ENCODE measurements around the gene RNF182.

RNF182 gene

GRCh38 chr6:13988908-13989307 is 64.2 kb downstream of the RNF182 start:
- H3K79me1 ChIP-seq (ENCODE audit: low read length) = no peaks in the 10 kb centered on the region
- H2AK5ac ChIP-seq (ENCODE audit: low read length) = no peak overlapping the region
- no peaks in the 10 kb centered on the region for H3K27me3 ChIP-seq (ENCODE audit: insufficient read depth, low read length, poor library complexity)
- no peaks in the 10 kb centered on the region for H3K79me2 ChIP-seq (ENCODE audit: control insufficient read depth, insufficient read depth, low read length)
- no peak for DNase-seq
- H3K4me2 ChIP-seq (ENCODE audit: low read length) = no peak overlapping the region
- H3K27ac ChIP-seq (ENCODE audit: low read depth, low read length) = no peak overlapping the region
- H3K9ac ChIP-seq (ENCODE audit: low read length) = no peak overlapping the region
- no peak overlapping the region for H4K5ac ChIP-seq (ENCODE audit: low read length)
- no peak overlapping the region for H3K4me3 ChIP-seq (ENCODE audit: low read length)
- no peak overlapping the region for H2BK5ac ChIP-seq (ENCODE audit: low read length)
- H4K8ac ChIP-seq (ENCODE audit: low read depth, low read length) = no peak overlapping the region
- no peak overlapping the region for H2BK120ac ChIP-seq (ENCODE audit: low read depth, low read length)
- no peaks in the 10 kb centered on the region for H3K4me1 ChIP-seq (ENCODE audit: control insufficient read depth, low read depth, low read length)
- WGBS (ENCODE audit: extremely low coverage, insufficient coverage, low lambda C conversion rate) = no CpG with 5 or more reads among the region's 2 CpGs
- no peak overlapping the region for H3K4ac ChIP-seq (ENCODE audit: low read depth, low read length)
- H3K56ac ChIP-seq (ENCODE audit: low read length) = no peak overlapping the region
- H2BK15ac ChIP-seq (replicated peaks; ENCODE audit: low read depth) = no peak overlapping the region
- H3K18ac ChIP-seq (ENCODE audit: low read length) = no peak overlapping the region
- no peak overlapping the region for H3K23ac ChIP-seq (ENCODE audit: low read length)
- H3K36me3 ChIP-seq (ENCODE audit: control insufficient read depth, insufficient read depth, low read length) = no peaks in the 10 kb centered on the region

GRCh38 chr6:13989496-13990144 is 64.9 kb downstream of the RNF182 start:
- Histone ChIP-seq H3K27me3 (ENCODE audit: insufficient read depth, low read length, poor library complexity) (no peaks in the 10 kb centered on the region), H2BK15ac (replicated peaks; ENCODE audit: low read depth) (no peak overlapping the region), H3K23ac (ENCODE audit: low read length) (no peak overlapping the region), H2AK5ac (ENCODE audit: low read length) (no peak overlapping the region), H3K79me2 (ENCODE audit: control insufficient read depth, insufficient read depth, low read length) (no peaks in the 10 kb centered on the region), H2BK5ac (ENCODE audit: low read length) (no peak overlapping the region), H3K27ac (ENCODE audit: low read depth, low read length) (no peak overlapping the region), H3K4me3 (ENCODE audit: low read length) (no peak overlapping the region), H3K4ac (ENCODE audit: low read depth, low read length) (no peak overlapping the region), H4K5ac (ENCODE audit: low read length) (no peak overlapping the region), H3K18ac (ENCODE audit: low read length) (no peak overlapping the region), H2BK120ac (ENCODE audit: low read depth, low read length) (no peak overlapping the region), H3K79me1 (ENCODE audit: low read length) (no peaks in the 10 kb centered on the region), H3K4me2 (ENCODE audit: low read length) (no peak overlapping the region), H3K36me3 (ENCODE audit: control insufficient read depth, insufficient read depth, low read length) (no peaks in the 10 kb centered on the region), H3K9ac (ENCODE audit: low read length) (no peak overlapping the region), H3K4me1 (ENCODE audit: control insufficient read depth, low read depth, low read length) (no peaks in the 10 kb centered on the region), H4K8ac (ENCODE audit: low read depth, low read length) (no peak overlapping the region), H3K56ac (ENCODE audit: low read length) (no peak overlapping the region)
- DNase-seq = no peak
- no CpG with 5 or more reads among the region's 7 CpGs for WGBS (ENCODE audit: extremely low coverage, insufficient coverage, low lambda C conversion rate)

GRCh38 chr6:13990796-13991195 is 66.0 kb downstream of the RNF182 start:
- Histone ChIP-seq H2BK5ac (ENCODE audit: low read length) (no peak overlapping the region), H3K56ac (ENCODE audit: low read length) (no peak overlapping the region), H3K18ac (ENCODE audit: low read length) (no peak overlapping the region), H3K36me3 (ENCODE audit: control insufficient read depth, insufficient read depth, low read length) (no peaks in the 10 kb centered on the region), H3K79me2 (ENCODE audit: control insufficient read depth, insufficient read depth, low read length) (no peaks in the 10 kb centered on the region), H3K4ac (ENCODE audit: low read depth, low read length) (no peak overlapping the region), H3K4me1 (ENCODE audit: control insufficient read depth, low read depth, low read length) (no peaks in the 10 kb centered on the region), H3K4me2 (ENCODE audit: low read length) (no peak overlapping the region), H3K79me1 (ENCODE audit: low read length) (no peaks in the 10 kb centered on the region), H3K27ac (ENCODE audit: low read depth, low read length) (no peak overlapping the region), H4K8ac (ENCODE audit: low read depth, low read length) (no peak overlapping the region), H2BK120ac (ENCODE audit: low read depth, low read length) (no peak overlapping the region), H4K5ac (ENCODE audit: low read length) (no peak overlapping the region), H3K23ac (ENCODE audit: low read length) (no peak overlapping the region), H2AK5ac (ENCODE audit: low read length) (no peak overlapping the region), H3K9ac (ENCODE audit: low read length) (no peak overlapping the region), H2BK15ac (replicated peaks; ENCODE audit: low read depth) (no peak overlapping the region), H3K4me3 (ENCODE audit: low read length) (no peak overlapping the region), H3K27me3 (ENCODE audit: insufficient read depth, low read length, poor library complexity) (no peaks in the 10 kb centered on the region)
- no peak for DNase-seq
- WGBS (ENCODE audit: extremely low coverage, insufficient coverage, low lambda C conversion rate) = no CpG with 5 or more reads among the region's 3 CpGs

- no peaks in the 10 kb centered on the region for H3K79me2 ChIP-seq (ENCODE audit: control insufficient read depth, insufficient read depth, low read length)
Observed at GRCh38 chr6:13991393-13991792, 66.6 kb downstream of the RNF182 start.

GRCh38 chr6:13992417-13993055 is 67.8 kb downstream of the RNF182 start:
- H2BK5ac ChIP-seq (ENCODE audit: low read length) = no peak overlapping the region
- no peak overlapping the region for H3K56ac ChIP-seq (ENCODE audit: low read length)
- no CpG with 5 or more reads among the region's 5 CpGs for WGBS (ENCODE audit: extremely low coverage, insufficient coverage, low lambda C conversion rate)
- no peaks in the 10 kb centered on the region for H3K79me2 ChIP-seq (ENCODE audit: control insufficient read depth, insufficient read depth, low read length)
- H3K36me3 ChIP-seq (ENCODE audit: control insufficient read depth, insufficient read depth, low read length) = no peaks in the 10 kb centered on the region
- no peak overlapping the region for H2AK5ac ChIP-seq (ENCODE audit: low read length)
- H3K27ac ChIP-seq (ENCODE audit: low read depth, low read length) = no peak overlapping the region
- H3K27me3 ChIP-seq (ENCODE audit: insufficient read depth, low read length, poor library complexity) = no peaks in the 10 kb centered on the region
- no peak overlapping the region for H3K9ac ChIP-seq (ENCODE audit: low read length)
- H3K4ac ChIP-seq (ENCODE audit: low read depth, low read length) = no peak overlapping the region
- no peak overlapping the region for H3K23ac ChIP-seq (ENCODE audit: low read length)
- H4K8ac ChIP-seq (ENCODE audit: low read depth, low read length) = no peak overlapping the region
- no peak overlapping the region for H3K18ac ChIP-seq (ENCODE audit: low read length)
- H3K4me1 ChIP-seq (ENCODE audit: control insufficient read depth, low read depth, low read length) = no peaks in the 10 kb centered on the region
- no peak for DNase-seq
- no peak overlapping the region for H2BK15ac ChIP-seq (replicated peaks; ENCODE audit: low read depth)
- H3K4me3 ChIP-seq (ENCODE audit: low read length) = no peak overlapping the region
- no peak overlapping the region for H2BK120ac ChIP-seq (ENCODE audit: low read depth, low read length)
- no peak overlapping the region for H3K4me2 ChIP-seq (ENCODE audit: low read length)
- no peak overlapping the region for H4K5ac ChIP-seq (ENCODE audit: low read length)
- no peaks in the 10 kb centered on the region for H3K79me1 ChIP-seq (ENCODE audit: low read length)

More at GRCh38 chr6:13991393-13991792, 66.6 kb downstream of the RNF182 start:
- Histone ChIP-seq H3K27me3 (ENCODE audit: insufficient read depth, low read length, poor library complexity) (no peaks in the 10 kb centered on the region), H4K8ac (ENCODE audit: low read depth, low read length) (no peak overlapping the region), H3K4me1 (ENCODE audit: control insufficient read depth, low read depth, low read length) (no peaks in the 10 kb centered on the region), H2BK5ac (ENCODE audit: low read length) (no peak overlapping the region), H2AK5ac (ENCODE audit: low read length) (no peak overlapping the region), H3K18ac (ENCODE audit: low read length) (no peak overlapping the region), H3K36me3 (ENCODE audit: control insufficient read depth, insufficient read depth, low read length) (no peaks in the 10 kb centered on the region), H2BK15ac (replicated peaks; ENCODE audit: low read depth) (no peak overlapping the region), H3K23ac (ENCODE audit: low read length) (no peak overlapping the region), H3K4ac (ENCODE audit: low read depth, low read length) (no peak overlapping the region), H3K27ac (ENCODE audit: low read depth, low read length) (no peak overlapping the region), H2BK120ac (ENCODE audit: low read depth, low read length) (no peak overlapping the region), H3K4me2 (ENCODE audit: low read length) (no peak overlapping the region), H3K56ac (ENCODE audit: low read length) (no peak overlapping the region), H4K5ac (ENCODE audit: low read length) (no peak overlapping the region), H3K79me1 (ENCODE audit: low read length) (no peaks in the 10 kb centered on the region), H3K4me3 (ENCODE audit: low read length) (no peak overlapping the region), H3K9ac (ENCODE audit: low read length) (no peak overlapping the region)
- DNase-seq = no peak
- WGBS (ENCODE audit: extremely low coverage, insufficient coverage, low lambda C conversion rate) = no CpG with 5 or more reads among the region's 6 CpGs

- H3K79me2 ChIP-seq (ENCODE audit: control insufficient read depth, insufficient read depth, low read length) = no peaks in the 10 kb centered on the region
- H4K8ac ChIP-seq (ENCODE audit: low read depth, low read length) = no peak overlapping the region
- no peak overlapping the region for H2BK120ac ChIP-seq (ENCODE audit: low read depth, low read length)
- H4K5ac ChIP-seq (ENCODE audit: low read length) = no peak overlapping the region
- H3K27me3 ChIP-seq (ENCODE audit: insufficient read depth, low read length, poor library complexity) = no peaks in the 10 kb centered on the region
- H3K9ac ChIP-seq (ENCODE audit: low read length) = no peak overlapping the region
- H2AK5ac ChIP-seq (ENCODE audit: low read length) = no peak overlapping the region
- no peak for DNase-seq
- H3K36me3 ChIP-seq (ENCODE audit: control insufficient read depth, insufficient read depth, low read length) = no peaks in the 10 kb centered on the region
- no peak overlapping the region for H3K18ac ChIP-seq (ENCODE audit: low read length)
- no CpG with 5 or more reads among the region's 2 CpGs for WGBS (ENCODE audit: extremely low coverage, insufficient coverage, low lambda C conversion rate)
- H2BK15ac ChIP-seq (replicated peaks; ENCODE audit: low read depth) = no peak overlapping the region
- H3K27ac ChIP-seq (ENCODE audit: low read depth, low read length) = no peak overlapping the region
- H3K56ac ChIP-seq (ENCODE audit: low read length) = no peak overlapping the region
- no peaks in the 10 kb centered on the region for H3K4me1 ChIP-seq (ENCODE audit: control insufficient read depth, low read depth, low read length)
- H3K79me1 ChIP-seq (ENCODE audit: low read length) = no peaks in the 10 kb centered on the region
- no peak overlapping the region for H2BK5ac ChIP-seq (ENCODE audit: low read length)
- no peak overlapping the region for H3K4ac ChIP-seq (ENCODE audit: low read depth, low read length)
- H3K4me3 ChIP-seq (ENCODE audit: low read length) = no peak overlapping the region
- no peak overlapping the region for H3K4me2 ChIP-seq (ENCODE audit: low read length)
- no peak overlapping the region for H3K23ac ChIP-seq (ENCODE audit: low read length)
Observed at GRCh38 chr6:13993416-13993815, 68.7 kb downstream of the RNF182 start.

Measured in mesendoderm (in vitro differentiated cells).